ENCODE data around the gene HOXB1. TPM values are rescaled to one million over a fixed set of nuclear protein-coding genes. Genes with fewer than 3 reads are reported as not detected.

The HOXB1 gene
- total and polyA plus RNA-seq, 2 of the 8 experiments (the other 6 are each of a cell fraction or from before 2014, with no cell fraction given), result not detected

DNA sequence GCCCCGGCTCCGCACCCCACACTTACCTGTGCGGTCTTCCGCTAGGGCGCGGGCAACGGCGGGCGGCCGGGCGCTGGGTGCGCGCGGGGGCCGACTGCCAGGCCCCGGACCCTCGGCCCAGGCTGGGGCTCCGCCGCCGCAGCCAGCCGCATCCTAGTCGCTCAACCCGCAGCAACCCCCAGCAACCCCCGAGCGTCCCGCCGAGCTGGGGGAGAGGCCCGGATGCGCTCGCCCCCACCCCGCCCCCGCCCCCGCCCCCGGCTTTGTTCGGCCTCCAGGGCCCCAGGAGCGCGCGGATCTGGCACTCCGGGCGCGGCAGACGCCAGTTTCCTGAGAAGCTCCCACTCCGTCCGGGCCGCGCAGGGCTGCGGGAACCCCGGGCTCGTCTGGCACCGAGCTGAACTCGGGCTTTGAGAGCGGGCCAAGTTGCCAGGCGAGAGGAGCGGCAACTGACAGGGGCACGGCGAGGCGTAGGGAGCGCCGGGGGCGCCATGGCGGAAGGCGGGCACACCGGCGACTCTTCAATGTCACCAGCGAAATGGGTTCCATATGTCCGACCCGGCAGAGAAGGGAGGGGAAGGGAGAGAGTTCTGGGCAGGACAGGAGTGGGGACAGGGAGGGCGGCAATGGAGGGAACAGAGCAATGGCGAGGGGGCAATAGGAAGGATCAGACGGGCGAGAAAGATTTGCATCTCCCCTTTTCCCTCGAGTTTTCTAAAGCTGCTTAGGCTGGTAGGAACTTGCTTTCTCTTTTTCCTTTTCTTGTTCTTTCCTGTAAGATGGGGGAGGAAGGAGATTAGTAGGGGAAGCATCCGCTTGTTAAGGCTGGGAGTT is 33.6 kb upstream of the HOXB1 start (continued):
- TF ChIP-seq, protein P1, sequence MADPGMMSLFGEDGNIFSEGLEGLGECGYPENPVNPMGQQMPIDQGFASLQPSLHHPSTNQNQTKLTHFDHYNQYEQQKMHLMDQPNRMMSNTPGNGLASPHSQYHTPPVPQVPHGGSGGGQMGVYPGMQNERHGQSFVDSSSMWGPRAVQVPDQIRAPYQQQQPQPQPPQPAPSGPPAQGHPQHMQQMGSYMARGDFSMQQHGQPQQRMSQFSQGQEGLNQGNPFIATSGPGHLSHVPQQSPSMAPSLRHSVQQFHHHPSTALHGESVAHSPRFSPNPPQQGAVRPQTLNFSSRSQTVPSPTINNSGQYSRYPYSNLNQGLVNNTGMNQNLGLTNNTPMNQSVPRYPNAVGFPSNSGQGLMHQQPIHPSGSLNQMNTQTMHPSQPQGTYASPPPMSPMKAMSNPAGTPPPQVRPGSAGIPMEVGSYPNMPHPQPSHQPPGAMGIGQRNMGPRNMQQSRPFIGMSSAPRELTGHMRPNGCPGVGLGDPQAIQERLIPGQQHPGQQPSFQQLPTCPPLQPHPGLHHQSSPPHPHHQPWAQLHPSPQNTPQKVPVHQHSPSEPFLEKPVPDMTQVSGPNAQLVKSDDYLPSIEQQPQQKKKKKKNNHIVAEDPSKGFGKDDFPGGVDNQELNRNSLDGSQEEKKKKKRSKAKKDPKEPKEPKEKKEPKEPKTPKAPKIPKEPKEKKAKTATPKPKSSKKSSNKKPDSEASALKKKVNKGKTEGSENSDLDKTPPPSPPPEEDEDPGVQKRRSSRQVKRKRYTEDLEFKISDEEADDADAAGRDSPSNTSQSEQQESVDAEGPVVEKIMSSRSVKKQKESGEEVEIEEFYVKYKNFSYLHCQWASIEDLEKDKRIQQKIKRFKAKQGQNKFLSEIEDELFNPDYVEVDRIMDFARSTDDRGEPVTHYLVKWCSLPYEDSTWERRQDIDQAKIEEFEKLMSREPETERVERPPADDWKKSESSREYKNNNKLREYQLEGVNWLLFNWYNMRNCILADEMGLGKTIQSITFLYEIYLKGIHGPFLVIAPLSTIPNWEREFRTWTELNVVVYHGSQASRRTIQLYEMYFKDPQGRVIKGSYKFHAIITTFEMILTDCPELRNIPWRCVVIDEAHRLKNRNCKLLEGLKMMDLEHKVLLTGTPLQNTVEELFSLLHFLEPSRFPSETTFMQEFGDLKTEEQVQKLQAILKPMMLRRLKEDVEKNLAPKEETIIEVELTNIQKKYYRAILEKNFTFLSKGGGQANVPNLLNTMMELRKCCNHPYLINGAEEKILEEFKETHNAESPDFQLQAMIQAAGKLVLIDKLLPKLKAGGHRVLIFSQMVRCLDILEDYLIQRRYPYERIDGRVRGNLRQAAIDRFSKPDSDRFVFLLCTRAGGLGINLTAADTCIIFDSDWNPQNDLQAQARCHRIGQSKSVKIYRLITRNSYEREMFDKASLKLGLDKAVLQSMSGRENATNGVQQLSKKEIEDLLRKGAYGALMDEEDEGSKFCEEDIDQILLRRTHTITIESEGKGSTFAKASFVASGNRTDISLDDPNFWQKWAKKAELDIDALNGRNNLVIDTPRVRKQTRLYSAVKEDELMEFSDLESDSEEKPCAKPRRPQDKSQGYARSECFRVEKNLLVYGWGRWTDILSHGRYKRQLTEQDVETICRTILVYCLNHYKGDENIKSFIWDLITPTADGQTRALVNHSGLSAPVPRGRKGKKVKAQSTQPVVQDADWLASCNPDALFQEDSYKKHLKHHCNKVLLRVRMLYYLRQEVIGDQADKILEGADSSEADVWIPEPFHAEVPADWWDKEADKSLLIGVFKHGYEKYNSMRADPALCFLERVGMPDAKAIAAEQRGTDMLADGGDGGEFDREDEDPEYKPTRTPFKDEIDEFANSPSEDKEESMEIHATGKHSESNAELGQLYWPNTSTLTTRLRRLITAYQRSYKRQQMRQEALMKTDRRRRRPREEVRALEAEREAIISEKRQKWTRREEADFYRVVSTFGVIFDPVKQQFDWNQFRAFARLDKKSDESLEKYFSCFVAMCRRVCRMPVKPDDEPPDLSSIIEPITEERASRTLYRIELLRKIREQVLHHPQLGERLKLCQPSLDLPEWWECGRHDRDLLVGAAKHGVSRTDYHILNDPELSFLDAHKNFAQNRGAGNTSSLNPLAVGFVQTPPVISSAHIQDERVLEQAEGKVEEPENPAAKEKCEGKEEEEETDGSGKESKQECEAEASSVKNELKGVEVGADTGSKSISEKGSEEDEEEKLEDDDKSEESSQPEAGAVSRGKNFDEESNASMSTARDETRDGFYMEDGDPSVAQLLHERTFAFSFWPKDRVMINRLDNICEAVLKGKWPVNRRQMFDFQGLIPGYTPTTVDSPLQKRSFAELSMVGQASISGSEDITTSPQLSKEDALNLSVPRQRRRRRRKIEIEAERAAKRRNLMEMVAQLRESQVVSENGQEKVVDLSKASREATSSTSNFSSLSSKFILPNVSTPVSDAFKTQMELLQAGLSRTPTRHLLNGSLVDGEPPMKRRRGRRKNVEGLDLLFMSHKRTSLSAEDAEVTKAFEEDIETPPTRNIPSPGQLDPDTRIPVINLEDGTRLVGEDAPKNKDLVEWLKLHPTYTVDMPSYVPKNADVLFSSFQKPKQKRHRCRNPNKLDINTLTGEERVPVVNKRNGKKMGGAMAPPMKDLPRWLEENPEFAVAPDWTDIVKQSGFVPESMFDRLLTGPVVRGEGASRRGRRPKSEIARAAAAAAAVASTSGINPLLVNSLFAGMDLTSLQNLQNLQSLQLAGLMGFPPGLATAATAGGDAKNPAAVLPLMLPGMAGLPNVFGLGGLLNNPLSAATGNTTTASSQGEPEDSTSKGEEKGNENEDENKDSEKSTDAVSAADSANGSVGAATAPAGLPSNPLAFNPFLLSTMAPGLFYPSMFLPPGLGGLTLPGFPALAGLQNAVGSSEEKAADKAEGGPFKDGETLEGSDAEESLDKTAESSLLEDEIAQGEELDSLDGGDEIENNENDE (IDR thresholded peaks at IDR 0.05; ENCODE audit: insufficient replicate concordance, low read length), result no peak
- TF ChIP-seq CREB1 (IDR thresholded peaks at IDR 0.05), result no peak
- TF ChIP-seq POLR2AphosphoS5 (IDR thresholded peaks at IDR 0.05; ENCODE audit: low read depth, low read length), result no peak
- no peak for TF ChIP-seq KDM1A (IDR thresholded peaks at IDR 0.05; ENCODE audit: borderline replicate concordance, low read length)
- TF ChIP-seq BRCA1 (IDR thresholded peaks at IDR 0.05; ENCODE audit: low read depth, low read length), result no peak
- TF ChIP-seq, protein P2, sequence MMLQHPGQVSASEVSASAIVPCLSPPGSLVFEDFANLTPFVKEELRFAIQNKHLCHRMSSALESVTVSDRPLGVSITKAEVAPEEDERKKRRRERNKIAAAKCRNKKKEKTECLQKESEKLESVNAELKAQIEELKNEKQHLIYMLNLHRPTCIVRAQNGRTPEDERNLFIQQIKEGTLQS (IDR thresholded peaks at IDR 0.05; ENCODE audit: insufficient read depth, low read depth, low read length), result no peak
- TF ChIP-seq CBX8 (IDR thresholded peaks at IDR 0.05; ENCODE audit: borderline replicate concordance, low read depth, low read length), result peak; percentile 94; the same call in 1 of the 2 replicates
- TF ChIP-seq BACH1 (IDR thresholded peaks at IDR 0.05; ENCODE audit: low read length), result no peak
- no peak for TF ChIP-seq SP2 (IDR thresholded peaks at IDR 0.05; ENCODE audit: low read length)
- TF ChIP-seq CEBPB (IDR thresholded peaks at IDR 0.05; ENCODE audit: low read depth, low read length), result no peak
- TF ChIP-seq MAFK (IDR thresholded peaks at IDR 0.05; ENCODE audit: low read depth, low read length), result no peak
